ENCODE data around the gene RTN4R.
"Not testable (repeated sequence)": the region's sequence is repeated elsewhere in the genome, so short reads cannot be mapped to it uniquely, and the experiment has no call there.

Gene RTN4R

GRCh38 chr22:20305894-20306645, 38.0 kb upstream of the RTN4R start:
- no peak for DNase-seq (ENCODE audit: low read depth in 2 of 2)

GRCh38 chr22:20305230-20305893, 37.2 kb upstream of the RTN4R start:
- not testable (repeated sequence) for DNase-seq (ENCODE audit: low read depth in 2 of 2)

- DNase-seq (ENCODE audit: low read depth in 2 of 2) = no peak
Measured at GRCh38 chr22:20304646-20305045, 36.5 kb upstream of the RTN4R start.

- DNase-seq (ENCODE audit: low read depth in 2 of 2) = not testable (repeated sequence)
Measured at GRCh38 chr22:20303229-20303534, 35.1 kb upstream of the RTN4R start.

GRCh38 chr22:20302438-20303228, 34.5 kb upstream of the RTN4R start:
- DNase-seq (ENCODE audit: low read depth in 2 of 2) = no peak

GRCh38 chr22:20299746-20300136, 31.6 kb upstream of the RTN4R start:
- DNase-seq (ENCODE audit: low read depth in 2 of 2) = no peak

GRCh38 chr22:20298803-20299745, 31.0 kb upstream of the RTN4R start:
- DNase-seq (ENCODE audit: low read depth in 2 of 2) = peak; percentile 88 to 90

- no peak for DNase-seq (ENCODE audit: low read depth in 2 of 2)
Measured at GRCh38 chr22:20298110-20298802, 30.1 kb upstream of the RTN4R start.

- no peak for DNase-seq (ENCODE audit: low read depth in 2 of 2)
Measured at GRCh38 chr22:20297414-20298109, 29.4 kb upstream of the RTN4R start.

GRCh38 chr22:20296598-20296997, 28.5 kb upstream of the RTN4R start:
- DNase-seq (ENCODE audit: low read depth in 2 of 2) = no peak

GRCh38 chr22:20295262-20296064, 27.3 kb upstream of the RTN4R start:
- DNase-seq (ENCODE audit: low read depth in 2 of 2) = no peak

- no peak for DNase-seq (ENCODE audit: low read depth in 2 of 2)
Measured at GRCh38 chr22:20292673-20293232, 24.6 kb upstream of the RTN4R start.

- no peak for DNase-seq (ENCODE audit: low read depth in 2 of 2)
Measured at GRCh38 chr22:20292108-20292507, 24.0 kb upstream of the RTN4R start.

GRCh38 chr22:20291604-20292063, 23.5 kb upstream of the RTN4R start:
- DNase-seq (ENCODE audit: low read depth in 2 of 2) = no peak

- no peak for DNase-seq (ENCODE audit: low read depth in 2 of 2)
Measured at GRCh38 chr22:20291249-20291586, 23.1 kb upstream of the RTN4R start.

GRCh38 chr22:20290578-20291248, 22.6 kb upstream of the RTN4R start:
- no peak for DNase-seq (ENCODE audit: low read depth in 2 of 2)

GRCh38 chr22:20290045-20290392, 21.9 kb upstream of the RTN4R start:
- DNase-seq (ENCODE audit: low read depth in 2 of 2) = no peak

GRCh38 chr22:20289182-20290044, 21.3 kb upstream of the RTN4R start:
- DNase-seq (ENCODE audit: low read depth in 2 of 2) = not testable (repeated sequence)

All from stimulated activated CD8-positive, alpha-beta memory T cell treated with anti-CD3 and anti-CD28 coated beads, Interleukin-7, amount 100 ng/mL, for 4 hours (primary cell).